DLD1 (cell line): ENCODE measurements around the gene ADGRG3.

Experiments
- in situ Hi-C: cut with HindIII; loops from 2 replicates; pipeline ENCODE4 v1.10.0; 2017; ENCODE audit warnings: low sequenced_read_pairs

ADGRG3 gene

GRCh38 chr16:57694725-57695679 is 26.9 kb downstream of the ADGRG3 start, which contains the start of gene DRC7:
TSS of gene DRC7 (plus strand) at chr16:57694806. CDS start at chr16:57697950, 3,144 bp downstream.
- in situ Hi-C loops = no loop called here

GRCh38 chr16:57695680-57696069 is 27.6 kb downstream of the ADGRG3 start:
- in situ Hi-C loops = no loop called here

DNA sequence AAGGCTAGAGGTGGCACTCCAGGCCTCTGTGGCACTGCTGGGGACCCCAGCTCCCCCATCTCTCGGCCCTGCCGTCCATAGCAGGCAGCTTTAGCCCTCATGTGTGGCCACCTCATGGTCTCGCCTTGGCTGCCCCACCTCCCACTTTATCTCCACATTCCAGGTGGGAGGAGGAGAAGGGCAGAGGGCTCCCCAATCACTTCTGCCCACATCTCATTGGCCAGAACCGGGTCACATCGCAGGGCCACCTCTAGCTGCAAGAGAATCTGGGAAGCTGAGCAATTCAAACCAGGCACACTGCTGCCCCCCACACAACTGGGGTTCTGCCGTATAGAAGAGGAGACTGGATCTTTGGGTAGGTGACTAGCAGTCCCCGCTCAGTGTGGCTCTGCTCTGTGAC is 28.1 kb downstream of the ADGRG3 start:
- in situ Hi-C loops = no loop called here

GRCh38 chr16:57697896-57698537 is 29.9 kb downstream of the ADGRG3 start:
- in situ Hi-C loops = no loop called here

- in situ Hi-C loops = no loop called here
These were observed 30.8 kb downstream of the ADGRG3 start for GRCh38 chr16:57698812-57699405.

DNA sequence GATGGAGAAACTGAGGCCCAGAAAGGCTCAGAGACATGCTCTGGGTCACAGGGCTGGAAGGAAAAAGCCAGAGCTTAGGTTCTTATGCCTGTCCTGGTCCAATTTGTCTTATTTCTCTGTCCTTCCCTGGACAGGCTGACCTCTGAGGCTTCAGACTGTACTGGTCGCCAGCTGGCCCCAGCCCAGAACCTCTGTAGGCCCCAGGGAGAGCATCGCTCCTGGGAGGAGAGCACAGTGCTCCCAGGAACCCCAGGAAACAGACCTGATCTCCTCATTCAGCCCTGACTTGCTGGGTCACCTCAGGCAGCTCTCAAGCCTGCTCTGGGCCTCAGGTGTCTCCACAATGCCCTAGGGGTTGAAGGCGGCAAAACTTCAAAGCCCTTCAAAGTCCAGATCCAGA is 31.4 kb downstream of the ADGRG3 start:
- in situ Hi-C loops = no loop called here

GRCh38 chr16:57699899-57700298 is 31.8 kb downstream of the ADGRG3 start:
- in situ Hi-C loops = no loop called here

GRCh38 chr16:57700781-57701551 is 32.9 kb downstream of the ADGRG3 start:
- in situ Hi-C loops = no loop called here

- in situ Hi-C loops = no loop called here
These were observed 33.8 kb downstream of the ADGRG3 start for GRCh38 chr16:57701759-57702371.

DNA sequence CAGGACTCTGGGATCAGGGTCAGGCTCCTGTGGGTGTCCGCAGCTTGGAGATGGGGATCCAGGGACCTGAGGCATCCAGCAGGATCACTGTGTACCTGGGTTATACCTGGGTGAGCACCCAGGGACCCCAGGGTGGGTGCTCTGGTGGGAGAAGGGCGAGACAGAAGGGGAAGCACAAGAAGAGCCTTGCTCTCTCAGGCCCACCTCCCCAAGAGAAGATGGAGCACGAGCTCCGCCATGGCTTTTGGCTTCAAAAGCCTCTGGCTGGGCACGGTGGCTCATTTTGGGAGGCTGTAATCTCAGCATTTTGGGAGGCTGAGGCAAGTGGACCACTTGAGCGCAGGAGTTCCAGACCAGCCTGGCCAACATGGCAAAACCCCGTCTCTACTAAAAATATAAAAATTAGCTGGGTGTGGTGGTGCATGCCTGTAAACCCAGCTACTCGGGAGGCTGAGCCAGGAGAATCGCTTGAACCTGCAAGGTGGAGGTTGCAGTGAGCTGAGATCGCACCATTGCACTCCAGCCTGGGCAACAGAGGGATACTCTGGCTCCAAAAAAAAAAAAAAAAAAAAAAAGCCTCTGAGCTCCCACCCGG is 35.4 kb downstream of the ADGRG3 start:
- in situ Hi-C loops = no loop called here

GRCh38 chr16:57704011-57704904 is 36.2 kb downstream of the ADGRG3 start:
- in situ Hi-C loops = no loop called here

- in situ Hi-C loops = no loop called here
These were observed 37.1 kb downstream of the ADGRG3 start for GRCh38 chr16:57704905-57705852.

DNA sequence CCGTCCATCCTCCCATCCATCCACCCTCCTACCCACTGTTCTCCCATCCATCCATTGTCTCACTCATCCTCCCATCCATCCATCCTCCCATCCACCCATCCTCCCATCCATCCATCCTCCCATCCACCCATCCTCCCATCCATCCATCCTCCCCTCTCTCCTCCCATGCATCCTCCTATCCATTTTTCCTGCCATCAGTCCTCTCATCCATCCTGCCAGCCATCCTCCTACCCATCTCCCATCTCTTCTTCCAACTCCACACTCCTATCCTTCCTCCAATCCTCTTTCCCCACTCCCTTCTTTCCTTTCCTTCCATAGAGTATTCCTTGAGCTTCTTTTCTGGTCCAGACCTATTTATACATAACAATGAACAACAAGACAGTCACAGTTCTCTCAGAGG is 38.6 kb downstream of the ADGRG3 start:
- in situ Hi-C loops = no loop called here

- in situ Hi-C loops = no loop called here
These were observed 39.2 kb downstream of the ADGRG3 start for GRCh38 chr16:57707331-57707730.

GRCh38 chr16:57708168-57708567 is 40.1 kb downstream of the ADGRG3 start:
- in situ Hi-C loops = no loop called here

GRCh38 chr16:57709663-57710062 is 41.6 kb downstream of the ADGRG3 start:
- in situ Hi-C loops = no loop called here

DNA sequence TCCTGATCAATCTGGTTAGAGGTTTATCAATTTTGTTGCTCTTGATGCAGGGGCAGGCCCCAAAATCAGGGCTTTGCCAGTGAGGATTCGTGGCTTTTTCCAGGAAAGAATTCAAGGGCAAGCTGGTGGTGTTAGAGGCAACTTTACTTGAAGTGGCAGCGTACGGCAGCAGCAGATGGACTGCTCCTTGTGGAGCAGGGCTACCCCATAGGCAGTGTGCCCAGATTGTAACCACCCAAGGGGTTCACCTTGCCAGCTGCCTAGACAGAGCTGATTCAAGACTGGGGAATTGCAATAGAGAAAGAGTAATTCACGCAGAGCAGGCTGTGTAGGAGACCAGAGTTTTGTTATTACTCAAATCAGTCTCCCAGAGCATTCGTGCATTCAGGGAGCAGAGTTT is 43.2 kb downstream of the ADGRG3 start:
- in situ Hi-C loops = no loop called here

DNA sequence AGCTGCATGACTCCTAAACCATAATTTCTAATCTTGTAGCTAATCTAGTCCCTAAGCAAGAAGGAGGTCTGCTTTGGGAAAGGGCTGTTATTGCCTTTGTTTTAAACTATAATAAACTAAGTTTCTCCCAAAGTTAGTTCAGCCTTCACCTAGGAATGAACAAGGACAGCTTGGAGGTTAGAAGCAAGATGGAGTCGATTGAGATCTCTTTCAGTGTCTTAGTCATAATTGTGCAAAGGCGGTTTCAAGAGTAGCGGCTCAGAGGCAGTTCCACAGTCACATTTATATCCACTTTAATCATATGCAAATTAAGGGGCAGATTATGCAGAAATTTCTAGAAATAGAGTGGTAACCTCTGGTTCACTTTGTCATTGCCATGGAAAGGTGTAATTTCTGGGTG is 43.9 kb downstream of the ADGRG3 start:
- in situ Hi-C loops = no loop called here
